Lower leg skin (tissue), 4 donors: ENCODE results near the gene CTIF. TPM values are rescaled to one million over a fixed set of nuclear protein-coding genes. Genes with fewer than 3 reads are reported as not detected.
"Not testable (repeated sequence)": the region's sequence is repeated elsewhere in the genome, so short reads cannot be mapped to it uniquely, and the experiment has no call there.

Source experiments
- DNase-seq, 2 donors: peaks; one replicate each; pipeline ENCODE4 v3.0.0-alpha.2; 2019; ENCODE audit warnings: low spot score in 2 of 2
- H3K4me3 ChIP-seq: fragments of 200-600 bp; sonication (generic); 2 replicates; pipeline ENCODE4 v1.5.1; 2017; ENCODE audit warnings: mild to moderate bottlenecking, low read depth; ENCODE audit not compliant: poor library complexity, severe bottlenecking
- CTCF ChIP-seq, 3 donors: fragments of 450-650 bp; IDR thresholded peaks; one replicate each; pipeline ENCODE4 v1.5.1; 2016; ENCODE audit warnings: antibody characterized with exemption in 3 of 3, mild to moderate bottlenecking in 3 of 3, moderate library complexity in 2 of 3
- POLR2A ChIP-seq, 2 donors: fragments of 450-650 bp; IDR thresholded peaks; one replicate each; pipeline ENCODE4 v1.6.1; 2016 to 2017; ENCODE audit warnings: antibody characterized with exemption in 2 of 2, mild to moderate bottlenecking in 1 of 2, moderate library complexity in 1 of 2
- WGBS, 2 donors: methylation state at CpG; one replicate each; pipeline ENCODE4 v1.1.5; 2018; 5-methylcytosine and 5-hydroxymethylcytosine counted together
- intact Hi-C: fragments of 100-400 bp; cut with DNase I; formaldehyde crosslinking; loops from one replicate; pipeline ENCODE4 v1.15.0; 2023; ENCODE audit warnings: low total_unique reads
- total RNA-seq, 4 donors: library from RNA; depleted of rRNA; stranded (reverse); fragments of >200 nt; gene quantifications; one replicate each; pipeline ENCODE4 v1.1.0, GENCODE V29; 2016

CTIF gene
- total RNA-seq, 4 donors from 2014 or later, result 22.6 to 44.0 (median 30.2) TPM

- no peak for DNase-seq
- WGBS, 2 donors, result 97 to 98% methylated on average over 15 of the region's 15 CpGs
- no peak overlapping the region for H3K4me3 ChIP-seq
- intact Hi-C loops, result no loop called here
- TF ChIP-seq POLR2A (IDR thresholded peaks at IDR 0.05), result no peak
- no peak for TF ChIP-seq CTCF (IDR thresholded peaks at IDR 0.05)
Observed at GRCh38 chr18:48864876-48865275, 326.0 kb downstream of the CTIF start.

GRCh38 chr18:48866028-48866733 lies 327.4 kb downstream of the CTIF start:
- intact Hi-C loops, result no loop called here
- TF ChIP-seq POLR2A (IDR thresholded peaks at IDR 0.05) (no peak), CTCF (IDR thresholded peaks at IDR 0.05) (no peak)
- WGBS, 2 donors, result 19 to 30% methylated on average over 7 of the region's 7 CpGs
- DNase-seq, result no peak
- H3K4me3 ChIP-seq, result no peak overlapping the region

GRCh38 chr18:48866856-48867255 lies 328.0 kb downstream of the CTIF start:
- 85 to 90% methylated on average over 1 of the region's 1 CpG for WGBS, 2 donors
- H3K4me3 ChIP-seq, result no peak overlapping the region
- no peak for DNase-seq
- no peak for TF ChIP-seq POLR2A (IDR thresholded peaks at IDR 0.05)
- intact Hi-C loops, result no loop called here

GRCh38 chr18:48867978-48868377 lies 329.1 kb downstream of the CTIF start:
- TF ChIP-seq POLR2A (IDR thresholded peaks at IDR 0.05), result no peak
- no peak for TF ChIP-seq CTCF (IDR thresholded peaks at IDR 0.05)
- DNase-seq, result no peak
- 100% methylated on average over 1 of the region's 1 CpG for WGBS, 2 donors
- H3K4me3 ChIP-seq, result no peak overlapping the region
- intact Hi-C loops, result no loop called here

- TF ChIP-seq CTCF (IDR thresholded peaks at IDR 0.05), result no peak
- TF ChIP-seq POLR2A (IDR thresholded peaks at IDR 0.05), result no peak
- WGBS, 2 donors, result 74 to 81% methylated on average over 14 of the region's 14 CpGs
- intact Hi-C loops, result no loop called here
- no peak overlapping the region for H3K4me3 ChIP-seq
- no peak for DNase-seq
Observed at GRCh38 chr18:48868468-48869466, 329.9 kb downstream of the CTIF start.

GRCh38 chr18:48869591-48869990 lies 330.8 kb downstream of the CTIF start:
- no peak for DNase-seq
- no peak for TF ChIP-seq POLR2A (IDR thresholded peaks at IDR 0.05)
- TF ChIP-seq CTCF (IDR thresholded peaks at IDR 0.05), result no peak
- 88 to 90% methylated on average over 5 of the region's 5 CpGs for WGBS, 2 donors
- no peak overlapping the region for H3K4me3 ChIP-seq
- intact Hi-C loops, result no loop called here

- 89 to 93% methylated on average over 5 to 12 of the region's 13 CpGs for WGBS, 2 donors
- DNase-seq, intact Hi-C loops, H3K4me3 ChIP-seq: not testable (repeated sequence)
Observed at GRCh38 chr18:48870926-48871325, 332.1 kb downstream of the CTIF start.
